ENCODE data around the gene PTS. TPM values are rescaled to one million over a fixed set of nuclear protein-coding genes. Genes with fewer than 3 reads are reported as not detected.
"Not testable (repeated sequence)": the region's sequence is repeated elsewhere in the genome, so short reads cannot be mapped to it uniquely, and the experiment has no call there.

PTS gene
- total RNA-seq, result 21.0 and 24.8 TPM in 2 replicates

DNA sequence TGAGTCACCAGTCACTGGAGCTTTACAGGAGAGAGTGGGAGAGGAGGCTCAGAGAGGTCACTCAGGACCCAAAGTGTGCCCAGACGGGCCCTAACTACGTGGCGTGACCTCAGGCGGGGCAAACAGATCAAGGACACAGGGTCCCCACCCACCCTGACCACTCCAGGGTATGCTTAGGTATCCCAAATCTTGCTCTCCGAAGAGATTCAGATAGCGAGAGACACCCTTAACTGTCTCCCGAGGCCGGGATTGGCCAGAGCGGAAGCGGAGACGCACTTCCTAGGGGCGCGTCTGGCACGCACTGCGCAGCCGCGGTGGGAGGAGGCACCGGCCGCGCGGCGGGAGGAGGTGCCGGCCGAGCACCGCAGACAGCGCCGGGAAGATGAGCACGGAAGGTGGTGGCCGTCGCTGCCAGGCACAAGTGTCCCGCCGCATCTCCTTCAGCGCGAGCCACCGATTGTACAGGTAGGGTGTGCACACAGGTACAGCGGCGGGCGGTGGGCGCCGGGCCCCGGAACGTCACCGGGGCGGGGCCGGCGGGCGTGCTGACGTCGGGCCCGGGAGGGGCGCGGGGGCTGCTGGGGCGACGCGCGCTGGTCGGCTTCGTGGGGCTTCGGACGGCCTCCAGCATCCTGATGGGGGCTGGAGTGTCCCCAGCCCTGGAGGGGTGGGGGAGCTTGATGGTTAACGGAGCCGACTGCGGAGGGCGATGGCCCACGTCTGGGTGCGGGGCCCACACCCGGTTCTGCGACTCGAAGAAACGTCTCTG, at the start of gene PTS:
PTS (plus strand) TSS at position 367 of the 769 bp plus-strand sequence; CDS start at position 383, 16 bp downstream.
- peak; percentile 63 to 86 for DNase-seq (ENCODE audit: low read depth in 2 of 2)

GRCh38 chr11:112177589-112177988, 48.6 kb upstream of the PTS start:
- no peak for DNase-seq (ENCODE audit: low read depth in 2 of 2)

DNA sequence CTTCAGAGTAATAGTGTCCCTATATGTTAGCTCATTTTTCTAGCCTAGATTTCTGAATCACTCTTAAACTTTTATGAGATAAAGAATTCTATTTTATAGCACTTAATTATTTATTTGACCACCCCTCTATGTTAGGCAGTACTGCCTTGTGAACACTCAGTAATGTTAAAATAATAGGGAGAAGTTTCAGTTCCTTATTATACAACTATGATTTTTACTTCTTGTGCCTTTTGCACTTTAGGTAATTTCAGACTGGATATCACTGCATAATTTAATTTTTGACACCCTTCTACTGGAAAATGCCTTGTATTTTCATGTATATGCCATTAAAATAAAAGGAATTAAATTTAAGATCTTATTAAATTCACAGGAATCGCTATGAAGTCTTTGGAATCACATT, 47.8 kb upstream of the PTS start:
- no peak for DNase-seq (ENCODE audit: low read depth in 2 of 2)

GRCh38 chr11:112178936-112179335, 47.3 kb upstream of the PTS start:
- DNase-seq (ENCODE audit: low read depth in 2 of 2), result no peak

DNA sequence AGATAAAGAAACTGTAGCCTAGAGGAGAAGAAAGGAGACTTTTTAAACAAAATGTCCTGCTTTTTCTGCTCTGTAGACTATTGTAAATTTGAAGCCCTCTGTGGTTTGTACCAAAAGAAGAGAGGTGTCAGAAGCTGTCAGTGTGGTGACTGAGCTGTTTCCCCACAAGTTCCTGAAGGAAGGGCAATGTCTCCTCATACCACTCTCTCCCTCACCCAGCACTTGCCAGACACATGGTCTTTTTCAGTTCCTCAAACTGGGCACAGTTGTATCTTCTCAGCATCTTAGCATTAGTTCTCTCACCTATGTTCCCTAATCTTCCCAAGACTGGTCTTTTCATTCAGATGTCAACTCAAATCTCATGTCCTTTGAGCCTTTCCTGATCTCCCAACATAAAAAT, 46.6 kb upstream of the PTS start:
- DNase-seq (ENCODE audit: low read depth in 2 of 2), result no peak

- DNase-seq (ENCODE audit: low read depth in 2 of 2), result no peak
Measured at GRCh38 chr11:112182867-112183266, 43.4 kb upstream of the PTS start.

- no peak for DNase-seq (ENCODE audit: low read depth in 2 of 2)
Measured at GRCh38 chr11:112185883-112186282, 40.3 kb upstream of the PTS start.

DNA sequence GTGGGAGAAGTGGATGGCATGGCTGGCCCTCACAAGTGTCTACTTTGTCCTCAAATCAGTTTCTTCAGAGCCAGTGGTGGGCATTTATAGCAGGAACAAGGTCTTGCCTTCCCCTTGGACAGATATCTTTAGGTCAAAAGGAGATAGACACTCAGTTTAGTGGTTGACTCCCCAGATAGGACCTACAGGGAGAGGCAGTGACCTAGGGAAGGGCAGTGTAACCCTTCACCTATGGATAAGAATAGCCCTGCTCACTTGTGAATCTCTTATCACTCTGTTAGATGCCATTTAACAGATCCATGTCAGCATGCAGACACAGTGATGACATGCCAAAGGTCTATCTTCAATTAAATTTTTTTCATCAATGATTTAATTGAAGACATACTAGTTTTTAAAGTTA, 39.9 kb upstream of the PTS start:
- DNase-seq (ENCODE audit: low read depth in 2 of 2), result no peak

DNA sequence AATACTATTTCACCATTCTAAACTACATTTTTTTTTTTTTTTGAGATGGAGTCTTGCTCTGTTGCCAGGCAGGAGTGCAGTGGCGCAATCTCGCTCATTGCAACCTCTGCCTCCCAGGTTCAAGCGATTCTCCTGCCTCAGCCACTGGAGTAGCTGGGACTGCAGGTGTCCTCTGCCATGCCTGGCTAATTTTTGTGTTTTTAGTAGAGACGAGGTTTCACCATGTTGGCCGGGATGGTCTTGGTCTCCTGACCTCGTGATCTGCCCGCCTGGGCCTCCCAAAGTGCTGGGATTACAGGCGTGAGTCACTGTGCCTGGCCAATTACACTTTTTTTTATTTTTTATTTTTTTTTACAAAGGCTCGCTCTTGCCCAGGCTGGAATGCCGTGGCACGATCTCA, 31.1 kb upstream of the PTS start:
- DNase-seq (ENCODE audit: low read depth in 2 of 2), result not testable (repeated sequence)

GRCh38 chr11:112195951-112196351, 30.3 kb upstream of the PTS start:
- no peak for DNase-seq (ENCODE audit: low read depth in 2 of 2)

DNA sequence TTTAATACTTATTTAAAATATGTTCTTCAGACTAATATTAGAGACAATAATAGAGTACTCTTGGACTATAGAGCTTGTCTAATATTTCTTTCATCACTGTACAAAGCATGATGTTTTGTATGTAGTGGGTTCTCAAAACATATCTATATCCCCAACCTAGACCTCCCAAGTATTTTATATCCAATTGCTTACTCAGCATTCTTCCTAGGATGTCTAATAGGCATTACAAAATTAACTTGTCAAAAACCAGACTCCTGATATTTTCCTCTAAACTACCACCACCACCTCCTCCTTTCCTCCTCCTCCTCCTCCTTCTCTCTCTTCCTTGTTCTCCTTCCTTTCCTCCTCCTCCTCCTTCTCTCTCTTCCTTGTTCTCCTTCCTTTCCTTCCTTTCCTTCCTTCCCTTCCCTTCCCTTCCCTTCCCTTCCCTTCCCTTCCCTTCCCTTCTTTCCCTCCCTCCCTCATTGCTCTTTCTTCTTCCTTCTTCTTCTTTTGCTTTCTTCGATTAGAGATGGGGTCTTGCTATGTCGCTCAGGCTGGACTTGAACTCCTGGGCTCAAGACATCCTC, 29.6 kb upstream of the PTS start:
- DNase-seq (ENCODE audit: low read depth in 2 of 2), result no peak

- not testable (repeated sequence) for DNase-seq (ENCODE audit: low read depth in 2 of 2)
Measured at GRCh38 chr11:112199101-112199500, 27.1 kb upstream of the PTS start.

DNA sequence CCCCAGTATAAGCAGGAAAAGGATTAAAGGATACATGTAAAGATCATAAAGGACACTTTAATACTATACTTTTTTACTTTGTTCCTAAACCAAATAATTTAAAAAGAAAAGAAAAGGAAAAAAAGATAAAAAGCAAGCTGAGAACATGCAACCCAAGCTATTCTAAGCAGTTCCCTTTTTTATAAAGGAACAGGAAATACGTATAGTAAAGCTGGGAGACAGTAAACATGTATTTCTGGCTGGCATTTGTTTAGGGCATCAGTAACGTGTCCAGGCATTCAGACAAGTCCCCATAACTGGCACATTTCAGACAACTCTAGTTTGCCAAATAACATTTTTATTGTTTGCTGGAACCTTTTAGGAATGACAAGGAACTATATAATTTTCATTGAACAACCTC, 26.0 kb upstream of the PTS start:
- no peak for DNase-seq (ENCODE audit: low read depth in 2 of 2)

DNA sequence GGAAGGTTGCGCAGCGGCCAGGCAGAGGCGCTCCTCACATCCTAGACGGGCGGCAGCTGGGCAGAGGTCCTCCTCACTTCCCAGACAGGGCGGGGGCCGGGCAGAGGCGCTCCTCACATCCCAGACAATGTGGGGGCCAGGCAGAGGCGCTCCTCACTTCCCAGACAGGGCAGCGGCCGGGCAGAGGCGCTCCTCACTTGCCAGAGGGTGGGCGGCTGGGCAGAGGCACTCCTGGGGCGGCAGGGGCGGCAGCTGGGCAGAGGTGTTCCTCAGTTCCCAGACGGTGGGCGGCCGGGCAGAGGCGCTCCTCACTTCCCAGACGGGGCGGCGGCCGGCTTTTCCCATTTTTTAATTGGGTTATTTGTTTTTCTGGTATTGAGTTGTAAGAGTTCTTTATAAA, 20.2 kb upstream of the PTS start:
- DNase-seq (ENCODE audit: low read depth in 2 of 2), result no peak

DNA sequence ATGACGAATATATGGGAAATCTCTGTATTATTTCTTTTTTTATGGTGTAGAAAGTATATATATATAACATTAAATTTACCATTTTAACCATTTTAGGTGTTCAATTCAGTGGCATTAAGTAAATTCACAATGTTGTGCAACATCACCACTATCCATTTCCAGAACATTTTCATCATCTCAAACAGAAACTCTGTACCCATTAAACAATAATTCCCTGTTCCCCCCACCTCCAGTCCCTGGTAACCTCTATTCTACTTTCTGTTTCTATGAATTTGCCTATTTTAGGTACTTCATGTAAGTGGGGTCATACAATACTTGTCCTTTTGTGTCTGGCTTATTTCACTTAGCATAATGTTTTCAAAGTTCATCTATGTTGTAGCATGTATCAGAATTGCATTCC, 15.3 kb upstream of the PTS start:
- DNase-seq (ENCODE audit: low read depth in 2 of 2), result no peak

GRCh38 chr11:112211536-112211935, 14.7 kb upstream of the PTS start:
- no peak for DNase-seq (ENCODE audit: low read depth in 2 of 2)

DNA sequence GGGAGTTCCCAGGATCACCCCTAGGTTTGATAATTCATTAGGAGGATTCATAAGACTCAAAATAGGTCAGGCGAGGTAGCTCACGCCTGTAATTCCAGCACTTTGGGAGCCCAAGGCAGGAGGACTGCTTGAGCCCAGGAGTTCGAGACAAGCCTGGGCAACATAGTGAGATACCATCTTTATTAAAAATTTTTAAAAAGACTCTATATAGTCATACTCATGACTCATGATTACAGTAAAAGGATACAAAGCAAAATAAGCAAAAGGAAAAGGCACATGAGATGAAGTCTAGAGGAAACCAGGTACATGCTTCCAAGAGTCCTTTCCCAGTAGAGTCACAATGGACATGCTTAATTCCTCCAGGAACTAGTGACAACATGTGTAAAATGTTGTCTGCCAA, 13.9 kb upstream of the PTS start:
- no peak for DNase-seq (ENCODE audit: low read depth in 2 of 2)

- no peak for DNase-seq (ENCODE audit: low read depth in 2 of 2)
Measured at GRCh38 chr11:112212710-112213109, 13.5 kb upstream of the PTS start.

DNA sequence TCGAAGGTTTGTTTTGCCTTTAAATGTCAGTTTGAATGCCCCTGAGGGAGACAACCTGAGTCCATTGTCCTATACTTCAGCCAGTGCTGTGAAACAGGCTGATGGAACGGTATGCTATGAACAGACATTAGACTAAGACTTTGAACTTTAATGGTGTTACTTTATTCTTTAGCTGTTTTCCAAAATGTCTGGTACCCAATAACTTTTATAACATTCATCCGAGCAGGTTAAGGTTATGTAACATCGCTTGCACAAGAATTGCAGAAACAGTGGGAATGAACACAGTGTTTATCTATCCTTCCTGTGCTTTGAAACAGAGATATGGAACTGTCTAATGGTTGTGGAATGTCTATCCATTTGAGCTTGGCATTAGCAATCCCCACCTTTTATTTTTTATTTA, 12.5 kb upstream of the PTS start:
- DNase-seq (ENCODE audit: low read depth in 2 of 2), result no peak

GRCh38 chr11:112215621-112216020, 10.6 kb upstream of the PTS start:
- DNase-seq (ENCODE audit: low read depth in 2 of 2), result no peak

- no peak for DNase-seq (ENCODE audit: low read depth in 2 of 2)
Measured at GRCh38 chr11:112216561-112217105, 9.6 kb upstream of the PTS start.

DNA sequence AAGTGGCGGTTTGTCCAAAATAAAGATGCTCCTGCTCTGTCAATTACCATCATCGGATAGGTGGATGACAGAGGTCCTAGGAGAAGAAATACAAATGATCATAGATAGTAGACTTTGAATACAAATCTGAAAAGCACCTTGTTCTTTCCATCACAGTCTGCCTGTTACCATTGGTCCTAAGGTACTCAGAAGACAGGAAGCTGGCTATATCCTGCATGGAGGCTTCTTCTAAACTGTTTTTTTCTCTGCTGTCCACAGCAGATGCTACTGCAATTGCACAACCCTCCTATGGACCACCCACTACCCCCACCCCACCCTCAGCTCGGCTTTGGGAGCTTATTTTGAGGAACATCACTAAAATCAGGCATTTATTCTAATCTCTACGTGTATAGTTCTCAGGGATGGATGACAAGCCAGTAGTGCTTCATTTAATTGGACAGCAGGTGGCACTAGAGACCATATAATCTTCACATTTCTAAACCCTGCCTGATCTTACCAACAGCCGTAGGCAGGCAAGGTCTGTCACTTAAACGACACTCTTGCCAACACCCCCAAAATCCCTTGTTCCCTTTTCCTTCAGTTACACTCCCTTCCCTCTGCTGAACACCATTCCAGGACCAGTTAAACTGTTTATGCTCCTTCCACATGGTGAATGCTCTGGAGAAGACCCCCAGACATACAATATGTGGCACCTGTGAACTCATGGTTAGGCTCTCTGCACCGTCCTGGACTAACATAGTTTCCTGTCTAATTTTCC, 6.6 kb upstream of the PTS start:
- DNase-seq (ENCODE audit: low read depth in 2 of 2), result peak; percentile 75 to 85

Measured in dermis microvascular lymphatic vessel endothelial cell (primary cell).